SH-SY5Y (cell line): ENCODE results near the gene HS6ST3.

Experiments
- GATA2 ChIP-seq: IDR thresholded peaks from 2 replicates; pipeline ENCODE4 v1.6.1; 2011; ENCODE audit warnings: mild to moderate bottlenecking, low read depth, low read length
- GATA3 ChIP-seq: IDR thresholded peaks from 2 replicates; pipeline ENCODE4 v1.6.1; 2011; ENCODE audit warnings: low read depth, mild to moderate bottlenecking, low read length, moderate library complexity

- no peak for TF ChIP-seq GATA3
- TF ChIP-seq GATA2, result no peak
Observed at GRCh38 chr13:96511587-96511986, 421.7 kb downstream of the HS6ST3 start.
